Activated effector memory CD4-positive, alpha-beta T cell treated with Interleukin-2 at 50 U/mL for 16 hours (primary cell): ENCODE results near the gene KIF21B.

Experiments used
- DNase-seq: peaks from one replicate; pipeline ENCODE4 v3.0.0-alpha.2; 2020

Gene KIF21B

GRCh38 chr1:201044119-201044518 is 20.6 kb upstream of the KIF21B start:
- no peak for DNase-seq

- peak; percentile 57 for DNase-seq
These were observed 19.4 kb upstream of the KIF21B start for GRCh38 chr1:201042779-201043461.

- no peak for DNase-seq
These were observed 17.5 kb upstream of the KIF21B start for GRCh38 chr1:201041011-201041410.

GRCh38 chr1:201039876-201040275 is 16.4 kb upstream of the KIF21B start:
- no peak for DNase-seq

GRCh38 chr1:201039418-201039817 is 15.9 kb upstream of the KIF21B start:
- no peak for DNase-seq

- no peak for DNase-seq
These were observed 14.8 kb upstream of the KIF21B start for GRCh38 chr1:201038186-201038876.

- DNase-seq, result no peak
These were observed 12.8 kb upstream of the KIF21B start for GRCh38 chr1:201036188-201036842.

- no peak for DNase-seq
These were observed 11.2 kb upstream of the KIF21B start for GRCh38 chr1:201034671-201035070.

- DNase-seq, result no peak
These were observed 8.9 kb upstream of the KIF21B start for GRCh38 chr1:201032408-201032807.

GRCh38 chr1:201028461-201028889 is 5.0 kb upstream of the KIF21B start:
- no peak for DNase-seq

- DNase-seq, result no peak
These were observed 3.3 kb upstream of the KIF21B start for GRCh38 chr1:201026836-201027235.

GRCh38 chr1:201026234-201026633 is 2.7 kb upstream of the KIF21B start:
- DNase-seq, result no peak

- DNase-seq, result no peak
These were observed 2.1 kb upstream of the KIF21B start for GRCh38 chr1:201025571-201026002.

- no peak for DNase-seq
These were observed 1.1 kb upstream of the KIF21B start for GRCh38 chr1:201024625-201024998.

- DNase-seq, result no peak
These were observed 558 bp upstream of the KIF21B start for GRCh38 chr1:201023920-201024624.

GRCh38 chr1:201022820-201023516 is 546 bp downstream of the KIF21B start:
- peak; percentile 37 for DNase-seq

- DNase-seq, result no peak
These were observed 1.1 kb downstream of the KIF21B start for GRCh38 chr1:201022493-201022819.

- DNase-seq, result no peak
These were observed 1.7 kb downstream of the KIF21B start for GRCh38 chr1:201021630-201022492.

GRCh38 chr1:201020721-201021629 is 2.5 kb downstream of the KIF21B start:
- DNase-seq, result no peak

- DNase-seq, result peak; percentile 32
These were observed 3.4 kb downstream of the KIF21B start for GRCh38 chr1:201020040-201020591.
